Measurements from ENCODE around the gene SERPINA3. TPM values are rescaled to one million over a fixed set of nuclear protein-coding genes. Genes with fewer than 3 reads are reported as not detected.
A peak's percentile ranks its signal among the peaks of the same experiment; 100 is the strongest.

SERPINA3 gene
- total and polyA plus RNA-seq, 12 donors: 1.0 to 408 (median 13.4) TPM

DNA sequence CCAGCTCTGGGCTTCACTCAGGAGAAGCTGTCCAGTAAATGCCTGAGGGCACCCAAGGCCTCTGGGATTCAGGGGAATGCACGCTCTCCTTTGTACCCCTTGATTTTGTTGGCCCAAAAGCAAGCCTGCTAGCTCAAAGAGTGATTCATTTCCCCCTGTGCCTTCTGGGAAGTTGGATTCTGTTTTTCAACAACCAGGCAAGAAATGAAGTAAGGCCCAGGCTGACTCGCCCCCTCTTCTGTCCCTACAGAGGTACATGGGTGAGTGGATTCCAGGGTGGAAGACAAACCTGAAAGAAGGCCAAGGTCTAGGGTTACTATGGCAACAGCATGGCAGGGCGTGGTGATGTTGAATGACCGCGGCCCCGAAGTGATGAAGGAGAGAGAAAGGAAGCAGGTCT lies 40.2 kb upstream of the SERPINA3 start:
- DNase-seq (no peak), ATAC-seq (peak in 2 of 8 donors; percentile 22 to 66)
- H3K36me3 ChIP-seq: no peaks in the 10 kb centered on the region
- peaks cover 0 to 14% (median 0%) of the 10 kb centered on the region in 9 donors for H3K4me1 ChIP-seq
- no peak overlapping the region for H3K4me3 ChIP-seq
- no peaks in the 10 kb centered on the region for H3K9me3 ChIP-seq
- TF ChIP-seq, protein P1, sequence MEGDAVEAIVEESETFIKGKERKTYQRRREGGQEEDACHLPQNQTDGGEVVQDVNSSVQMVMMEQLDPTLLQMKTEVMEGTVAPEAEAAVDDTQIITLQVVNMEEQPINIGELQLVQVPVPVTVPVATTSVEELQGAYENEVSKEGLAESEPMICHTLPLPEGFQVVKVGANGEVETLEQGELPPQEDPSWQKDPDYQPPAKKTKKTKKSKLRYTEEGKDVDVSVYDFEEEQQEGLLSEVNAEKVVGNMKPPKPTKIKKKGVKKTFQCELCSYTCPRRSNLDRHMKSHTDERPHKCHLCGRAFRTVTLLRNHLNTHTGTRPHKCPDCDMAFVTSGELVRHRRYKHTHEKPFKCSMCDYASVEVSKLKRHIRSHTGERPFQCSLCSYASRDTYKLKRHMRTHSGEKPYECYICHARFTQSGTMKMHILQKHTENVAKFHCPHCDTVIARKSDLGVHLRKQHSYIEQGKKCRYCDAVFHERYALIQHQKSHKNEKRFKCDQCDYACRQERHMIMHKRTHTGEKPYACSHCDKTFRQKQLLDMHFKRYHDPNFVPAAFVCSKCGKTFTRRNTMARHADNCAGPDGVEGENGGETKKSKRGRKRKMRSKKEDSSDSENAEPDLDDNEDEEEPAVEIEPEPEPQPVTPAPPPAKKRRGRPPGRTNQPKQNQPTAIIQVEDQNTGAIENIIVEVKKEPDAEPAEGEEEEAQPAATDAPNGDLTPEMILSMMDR (IDR thresholded peaks at IDR 0.05): no peak
- 78 to 88% methylated on average over 6 of the region's 6 CpGs for WGBS, 2 donors
- H3K27ac ChIP-seq: peak overlapping the region in 7 of 10 donors; percentile 19 to 67 (median 56)
- intact Hi-C loops (cut with DNase I): no loop called here
- H3K27me3 ChIP-seq: peaks cover 0 to 5% (median 0%) of the 10 kb centered on the region in 7 donors

DNA sequence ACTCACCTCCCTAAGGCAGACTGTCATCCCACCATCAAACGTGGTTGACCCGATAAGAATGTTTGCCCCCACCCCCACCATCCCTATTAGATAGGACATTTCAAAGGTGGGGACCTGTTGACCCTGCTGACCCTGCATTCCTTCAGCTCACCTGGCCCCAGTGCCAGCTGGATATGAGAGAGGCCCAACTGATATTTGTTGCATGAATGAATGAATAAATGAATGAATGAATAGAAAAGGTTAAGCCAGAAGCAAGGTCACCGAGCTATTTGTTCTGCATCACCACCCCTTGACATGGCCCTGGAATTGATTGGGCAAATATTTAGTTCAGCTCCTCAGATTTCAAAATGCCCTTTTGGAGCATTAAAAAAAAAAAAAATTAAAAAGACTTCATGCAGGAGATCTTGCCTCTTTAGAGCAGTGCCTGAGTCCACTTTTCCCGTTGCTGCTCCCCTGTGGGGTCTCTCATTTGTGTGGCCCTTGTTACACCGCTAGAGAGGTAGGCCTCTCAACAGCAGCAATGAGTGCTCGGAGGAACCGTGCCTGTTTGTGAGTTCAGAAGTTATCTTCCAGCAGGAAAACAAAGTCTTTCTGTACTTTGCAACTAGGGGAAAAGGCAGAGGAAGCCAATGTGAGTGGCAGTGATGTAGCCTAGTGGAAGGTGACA lies 39.4 kb upstream of the SERPINA3 start:
- ATAC-seq: no peak
- WGBS, 2 donors: 77 to 80% methylated on average over 7 of the region's 7 CpGs
- Histone ChIP-seq H3K4me3 (no peak overlapping the region), H3K27ac (peak overlapping the region in 2 of 10 donors; percentile 60 to 61), H3K36me3 (no peaks in the 10 kb centered on the region), H3K4me1 (peaks cover 0 to 14% (median 0%) of the 10 kb centered on the region in 9 donors), H3K9me3 (no peaks in the 10 kb centered on the region), H3K27me3 (peaks cover 0 to 5% (median 0%) of the 10 kb centered on the region in 7 donors)
- DNase-seq: no peak
- TF ChIP-seq, protein P1 (IDR thresholded peaks at IDR 0.05): no peak
- intact Hi-C loops (cut with DNase I): no loop called here

DNA sequence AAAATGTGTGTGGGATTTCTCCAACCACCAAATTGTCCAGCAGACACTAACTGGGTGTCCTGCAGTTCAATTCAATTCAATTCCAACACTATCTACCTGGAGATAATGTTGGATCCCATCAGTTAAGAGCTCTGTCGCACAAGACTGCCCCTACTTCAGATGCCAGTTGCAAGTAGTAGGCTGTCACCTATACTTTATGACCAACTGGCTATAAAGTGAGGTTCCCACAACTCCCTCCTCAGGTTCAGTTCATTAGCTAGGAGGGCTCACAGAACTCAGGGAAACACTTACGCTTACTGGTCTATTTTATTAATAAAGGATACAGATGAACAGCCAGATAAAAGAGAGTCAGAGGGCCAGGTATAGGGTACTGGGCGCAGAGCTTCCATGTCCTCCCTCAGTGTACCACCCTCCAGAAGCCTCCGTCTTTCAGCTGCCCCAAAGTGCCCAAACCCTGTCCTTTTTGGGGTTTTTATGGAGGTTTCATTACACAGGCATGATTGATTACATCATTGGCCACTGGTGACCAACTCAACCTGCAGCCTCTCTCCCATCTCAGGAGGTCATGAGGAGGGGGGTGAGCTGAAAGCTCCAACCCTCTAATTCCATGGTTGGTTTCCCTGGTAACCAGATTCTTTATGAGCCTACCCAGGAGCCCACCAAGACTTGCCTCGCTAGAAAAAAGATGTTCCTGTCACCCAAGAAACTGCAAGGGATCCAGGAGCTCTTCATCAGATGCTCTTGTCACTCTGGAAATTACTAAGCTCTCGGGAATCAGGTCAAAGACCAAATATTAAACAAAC lies 38.5 kb upstream of the SERPINA3 start:
- ATAC-seq (no peak), DNase-seq (no peak)
- WGBS, 2 donors: 78 to 86% methylated on average over 6 of the region's 6 CpGs
- Histone ChIP-seq H3K27me3 (no peaks in the 10 kb centered on the region), H3K36me3 (no peaks in the 10 kb centered on the region), H3K4me3 (no peak overlapping the region), H3K9me3 (no peaks in the 10 kb centered on the region), H3K27ac (no peak overlapping the region), H3K4me1 (peaks cover 0 to 14% (median 0%) of the 10 kb centered on the region in 9 donors)
- intact Hi-C loops (cut with DNase I): no loop called here
- TF ChIP-seq, protein P1 (IDR thresholded peaks at IDR 0.05): no peak

DNA sequence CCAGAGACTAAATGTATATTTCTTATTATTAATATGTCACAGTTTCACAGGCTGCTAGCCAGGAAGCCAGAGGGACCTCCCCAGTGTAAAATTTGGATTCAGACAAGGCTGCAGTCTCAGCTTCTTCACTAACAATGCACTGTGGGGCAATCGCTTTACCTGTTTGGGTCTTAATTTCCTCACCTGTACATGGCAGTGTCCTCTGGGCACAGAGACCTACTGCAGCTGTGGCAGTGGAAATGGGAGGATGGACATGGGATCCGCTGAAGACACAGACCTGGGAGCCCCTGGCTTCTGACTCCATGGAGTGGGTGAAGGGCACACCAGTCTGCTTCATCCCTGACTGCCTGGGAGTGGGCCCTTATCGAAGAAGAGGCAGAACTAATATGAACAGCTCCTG lies 37.9 kb upstream of the SERPINA3 start:
- no peak for ATAC-seq
- Histone ChIP-seq H3K4me1 (peaks cover 0 to 14% (median 0%) of the 10 kb centered on the region in 9 donors), H3K27ac (no peak overlapping the region), H3K27me3 (no peaks in the 10 kb centered on the region), H3K36me3 (no peaks in the 10 kb centered on the region), H3K4me3 (no peak overlapping the region), H3K9me3 (no peaks in the 10 kb centered on the region)
- WGBS, 2 donors: 80 to 91% methylated on average over 3 of the region's 3 CpGs
- no peak for DNase-seq
- intact Hi-C loops (cut with DNase I): no loop called here
- TF ChIP-seq, protein P1 (IDR thresholded peaks at IDR 0.05): no peak

All from heart right ventricle (tissue), 16 donors.